Smooth muscle cell (in vitro differentiated cells): ENCODE results near the gene VGLL4. TPM values are rescaled to one million over a fixed set of nuclear protein-coding genes. Genes with fewer than 3 reads are reported as not detected.

Experiments used
- DNase-seq: peaks from one replicate; lab custom pipeline; 2025; ENCODE audit not compliant: unreplicated experiment; lab: John Stamatoyannopoulos, UW
- H2AFZ ChIP-seq: fragments of 200-600 bp; sonication (generic); 2 replicates; pipeline ENCODE4 v1.6.0; 2016; ENCODE audit warnings: antibody characterized with exemption, low read depth, mild to moderate bottlenecking
- H3F3A ChIP-seq: fragments of 200-600 bp; sonication (generic); 2 replicates; pipeline ENCODE4 v1.6.0; 2017; ENCODE audit warnings: antibody characterized with exemption, low read depth
- H3K27ac ChIP-seq: fragments of 200-600 bp; sonication (generic); 2 replicates; pipeline ENCODE4 v1.5.1; 2016; ENCODE audit warnings: low read depth, mild to moderate bottlenecking
- H3K27me3 ChIP-seq: fragments of 200-600 bp; sonication (generic); 2 replicates; pipeline ENCODE4 v1.6.1; 2016; ENCODE audit warnings: low read depth, mild to moderate bottlenecking
- H3K36me3 ChIP-seq: fragments of 200-600 bp; sonication (generic); 2 replicates; pipeline ENCODE4 v1.5.1; 2016; ENCODE audit warnings: low read depth
- H3K4me1 ChIP-seq: fragments of 200-600 bp; sonication (generic); 2 replicates; pipeline ENCODE4 v1.5.1; 2016; ENCODE audit warnings: low read depth
- H3K4me2 ChIP-seq: fragments of 200-600 bp; sonication (generic); 2 replicates; pipeline ENCODE4 v1.6.0; 2016; ENCODE audit warnings: mild to moderate bottlenecking
- H3K4me3 ChIP-seq: fragments of 200-600 bp; sonication (generic); 2 replicates; pipeline ENCODE4 v1.5.1; 2016; ENCODE audit warnings: mild to moderate bottlenecking
- H3K79me2 ChIP-seq: fragments of 200-600 bp; sonication (generic); 2 replicates; pipeline ENCODE4 v1.6.0; 2016; ENCODE audit warnings: low read depth, mild to moderate bottlenecking
- H3K9ac ChIP-seq: fragments of 200-600 bp; sonication (generic); 2 replicates; pipeline ENCODE4 v1.6.0; 2016; ENCODE audit warnings: low read depth
- H3K9me3 ChIP-seq: fragments of 200-600 bp; sonication (generic); replicated peaks from 2 replicates; pipeline ENCODE4 v1.5.1; 2016; ENCODE audit warnings: low read depth
- H4K20me1 ChIP-seq: fragments of 200-600 bp; sonication (generic); 2 replicates; pipeline ENCODE4 v1.6.0; 2016; ENCODE audit warnings: low read depth
- CTCF ChIP-seq: fragments of 200-600 bp; sonication (generic); IDR thresholded peaks from 2 replicates; pipeline ENCODE4 v1.5.1; 2017; ENCODE audit warnings: borderline replicate concordance, mild to moderate bottlenecking, antibody characterized with exemption; ENCODE audit not compliant: insufficient read depth, poor library complexity, severe bottlenecking
- WGBS: methylation state at CpG from one replicate; pipeline ENCODE4 v1.1.7; 2016; ENCODE audit warnings: low lambda C conversion rate; 5-methylcytosine and 5-hydroxymethylcytosine counted together
- polyA plus RNA-seq: library from polyadenylated mRNA; unstranded; fragments of >200 nt; fragmentation: Nextera tagmentation; extraction: Ambion mirVana; gene quantifications from 2 replicates; pipeline ENCODE4 v1.2.1, GENCODE V29; 2016
- total RNA-seq: library from RNA; depleted of rRNA; stranded (reverse); fragments of >200 nt; gene quantifications from 2 replicates; pipeline ENCODE4 v1.2.3, GENCODE V29; 2014

The VGLL4 gene
- total and polyA plus RNA-seq, 2 experiments from 2014 or later: 72.0 to 109 TPM

GRCh38 chr3:11613851-11614487, 29.7 kb downstream of the VGLL4 start:
- no peak overlapping the region for H3K9ac ChIP-seq
- peaks cover 91% of the 10 kb centered on the region for H3K4me1 ChIP-seq
- no peak for DNase-seq
- H3K27ac ChIP-seq: peak overlapping the region; percentile 97
- no peak for TF ChIP-seq CTCF
- no peak overlapping the region for H3K4me3 ChIP-seq
- peaks cover 42% of the 10 kb centered on the region for H3F3A ChIP-seq
- H3K36me3 ChIP-seq: no peaks in the 10 kb centered on the region
- 77% methylated on average over 19 of the region's 19 CpGs for WGBS
- H3K27me3 ChIP-seq: no peaks in the 10 kb centered on the region
- peaks cover 95% of the 10 kb centered on the region for H4K20me1 ChIP-seq
- no peaks in the 10 kb centered on the region for H3K9me3 ChIP-seq
- H2AFZ ChIP-seq: no peak overlapping the region
- H3K79me2 ChIP-seq: peaks cover 98% of the 10 kb centered on the region
- peak overlapping the region; percentile 59 for H3K4me2 ChIP-seq

- no peak overlapping the region for H2AFZ ChIP-seq
- H3K9ac ChIP-seq: peak overlapping the region; percentile 9
- peaks cover 98% of the 10 kb centered on the region for H3K79me2 ChIP-seq
- H3F3A ChIP-seq: peaks cover 45% of the 10 kb centered on the region
- H3K9me3 ChIP-seq: no peaks in the 10 kb centered on the region
- peaks cover 91% of the 10 kb centered on the region for H3K4me1 ChIP-seq
- no peaks in the 10 kb centered on the region for H3K36me3 ChIP-seq
- WGBS: 75% methylated on average over 8 of the region's 8 CpGs
- no peak overlapping the region for H3K4me3 ChIP-seq
- H3K27ac ChIP-seq: peak overlapping the region; percentile 97
- no peak for DNase-seq
- peaks cover 89% of the 10 kb centered on the region for H4K20me1 ChIP-seq
- no peaks in the 10 kb centered on the region for H3K27me3 ChIP-seq
- H3K4me2 ChIP-seq: peak overlapping the region; percentile 31
- TF ChIP-seq CTCF: no peak
Observed at GRCh38 chr3:11613319-11613718, 30.4 kb downstream of the VGLL4 start.

GRCh38 chr3:11612515-11613188, 31.1 kb downstream of the VGLL4 start:
- Histone ChIP-seq H3K79me2 (peaks cover 98% of the 10 kb centered on the region), H3K27me3 (no peaks in the 10 kb centered on the region), H3K27ac (peak overlapping the region; percentile 97), H3K36me3 (no peaks in the 10 kb centered on the region), H3K4me1 (peaks cover 92% of the 10 kb centered on the region), H3K9ac (no peak overlapping the region), H2AFZ (no peak overlapping the region), H4K20me1 (peaks cover 84% of the 10 kb centered on the region), H3K9me3 (no peaks in the 10 kb centered on the region), H3K4me3 (no peak overlapping the region), H3K4me2 (peak overlapping the region; percentile 31), H3F3A (peaks cover 48% of the 10 kb centered on the region)
- no peak for DNase-seq
- no peak for TF ChIP-seq CTCF
- WGBS: 87% methylated on average over 9 of the region's 9 CpGs

- no peak for DNase-seq
- H3K79me2 ChIP-seq: peaks cover 98% of the 10 kb centered on the region
- H3K27ac ChIP-seq: peak overlapping the region; percentile 97
- H4K20me1 ChIP-seq: peaks cover 80% of the 10 kb centered on the region
- no peaks in the 10 kb centered on the region for H3K9me3 ChIP-seq
- H3F3A ChIP-seq: peaks cover 51% of the 10 kb centered on the region
- WGBS: 42% methylated on average over 9 of the region's 9 CpGs
- peak overlapping the region; percentile 82 for H3K4me2 ChIP-seq
- no peak overlapping the region for H2AFZ ChIP-seq
- H3K36me3 ChIP-seq: no peaks in the 10 kb centered on the region
- H3K4me1 ChIP-seq: peaks cover 87% of the 10 kb centered on the region
- TF ChIP-seq CTCF: no peak
- no peaks in the 10 kb centered on the region for H3K27me3 ChIP-seq
- peak overlapping the region; percentile 38 for H3K9ac ChIP-seq
- H3K4me3 ChIP-seq: no peak overlapping the region
Observed at GRCh38 chr3:11611341-11611799, 32.3 kb downstream of the VGLL4 start.
